HepG2 (cell line): ENCODE data around the gene TRDN. TPM values are rescaled to one million over a fixed set of nuclear protein-coding genes. Genes with fewer than 3 reads are reported as not detected.
A peak's percentile ranks its signal among the peaks of the same experiment; 100 is the strongest.
"Not testable (repeated sequence)": the region's sequence is repeated elsewhere in the genome, so short reads cannot be mapped to it uniquely, and the experiment has no call there.

ENCODE experiments used
- ATAC-seq: fragments of 200-7000 bp; cut with Tn5 transposase; 3 replicates; pipeline ENCODE4 v1.9.1; 2020; ENCODE audit warnings: mild to moderate bottlenecking, moderate library complexity
- BruUV-seq: library from RNA; stranded (reverse); fragments of 400-500 nt; replicated peaks from 2 replicates; lab custom pipeline; 2021; lab: Mats Ljungman, UMichigan
- CTCF ChIA-PET: fragments of 300-600 bp; formaldehyde crosslinking; extraction: SDS; loops from one replicate; lab custom pipeline; 2021; ENCODE audit warnings: low total read pairs, inconsistent platforms, low intra/inter-chr PET ratio; lab: Yijun Ruan, JAX
- POLR2A ChIA-PET: fragments of 350-600 bp; sonication (Branson Sonifier 250); formaldehyde crosslinking; loops from one replicate; lab custom pipeline; 2020; ENCODE audit warnings: antibody characterized with exemption, inconsistent platforms; lab: Yijun Ruan, JAX
- DNase-seq: peaks from one replicate; pipeline ENCODE4 v3.0.0-alpha.2; 2015; ENCODE audit warnings: low spot score
- FAIRE-seq: peaks from 3 replicates; lab custom pipeline; 2011; peaks lifted over from hg19 to GRCh38; lab: Jason Lieb, UNC
- H2AFZ ChIP-seq: one replicate; pipeline ENCODE4 v1.6.1; 2011; ENCODE audit warnings: low read length, inconsistent platforms
- H3K27ac ChIP-seq: fragments of 300-600 bp; 3 replicates; pipeline ENCODE4 v1.8.0; 2011; ENCODE audit warnings: mixed run types, mild to moderate bottlenecking, mixed read lengths, low read length, inconsistent platforms; ENCODE audit not compliant: insufficient read depth; ENCODE audit errors: extremely low read length
- H3K27me3 ChIP-seq, 2 experiments: fragments of 200-600 bp in 1 of 2; 2 replicates in 1 of 2; 3 replicates in 1 of 2; pipeline versions ENCODE4 v1.6.0 to v1.8.0; 2011; ENCODE audit warnings: low read length in 2 of 2, mild to moderate bottlenecking in 2 of 2, moderate library complexity in 2 of 2, inconsistent platforms in 1 of 2; ENCODE audit not compliant: insufficient read depth in 2 of 2, control insufficient read depth in 1 of 2
- H3K36me3 ChIP-seq, 2 experiments: fragments of 200-600 bp in 1 of 2; replicated peaks in 1 of 2; 2 replicates in 1 of 2; 3 replicates in 1 of 2; pipeline versions ENCODE4 v1.5.1 to v1.8.0; 2011; ENCODE audit warnings: low read length in 2 of 2, inconsistent platforms in 1 of 2; ENCODE audit not compliant: insufficient read depth in 2 of 2, control insufficient read depth in 1 of 2
- H3K4me1 ChIP-seq: 2 replicates; pipeline ENCODE4 v1.5.1; 2012; ENCODE audit warnings: low read length, inconsistent platforms; ENCODE audit not compliant: insufficient read depth
- H3K4me2 ChIP-seq: 2 replicates; pipeline ENCODE4 v1.6.0; 2011; ENCODE audit warnings: low read depth, low read length, inconsistent platforms
- H3K4me3 ChIP-seq, 3 experiments: fragments of 200-600 bp in 1 of 3; sonication (generic), shearing (Covaris generic) in 1 of 3; replicated peaks in 1 of 3; 2 replicates each; pipeline ENCODE4 v1.5.1; 2011 to 2016; ENCODE audit warnings: low read length in 3 of 3, inconsistent platforms in 2 of 3, low read depth in 2 of 3, mild to moderate bottlenecking in 2 of 3, control low read depth in 1 of 3, mixed read lengths in 1 of 3; ENCODE audit not compliant: insufficient read depth in 1 of 3
- H3K79me2 ChIP-seq: one replicate; pipeline ENCODE4 v1.6.1; 2011; ENCODE audit warnings: low read length, inconsistent platforms; ENCODE audit not compliant: insufficient read depth
- H3K9ac ChIP-seq: 2 replicates; pipeline ENCODE4 v1.6.0; 2011; ENCODE audit warnings: mild to moderate bottlenecking, low read depth, low read length, inconsistent platforms; ENCODE audit not compliant: insufficient read depth
- H3K9me3 ChIP-seq: 2 replicates; pipeline ENCODE4 v1.5.1; 2012; ENCODE audit warnings: mild to moderate bottlenecking, low read length
- H4K20me1 ChIP-seq: 2 replicates; pipeline ENCODE4 v1.6.0; 2011; ENCODE audit warnings: inconsistent platforms, mild to moderate bottlenecking, low read length, moderate library complexity; ENCODE audit not compliant: insufficient read depth
- HNF4A ChIP-seq: sonication (generic); formaldehyde crosslinking; IDR thresholded peaks from 2 replicates; pipeline ENCODE4 v1.4.0; 2020; ENCODE audit warnings: missing genetic modification reagents
- KDM5A ChIP-seq: fragments of 200-600 bp; sonication (generic); IDR thresholded peaks from 2 replicates; pipeline ENCODE4 v1.7.0; 2018; ENCODE audit warnings: antibody characterized with exemption, mild to moderate bottlenecking, low read length, borderline replicate concordance
- MNT ChIP-seq: fragments of 450-650 bp; IDR thresholded peaks from 2 replicates; pipeline ENCODE4 v1.6.1; 2016
- NRL ChIP-seq: sonication (generic); formaldehyde crosslinking; IDR thresholded peaks from 2 replicates; pipeline ENCODE4 v1.5.0; 2020; ENCODE audit warnings: missing genetic modification reagents, mild to moderate bottlenecking, moderate library complexity, borderline replicate concordance
- PHF20 ChIP-seq: sonication (generic); formaldehyde crosslinking; IDR thresholded peaks from 2 replicates; pipeline ENCODE4 v1.5.0; 2020; ENCODE audit warnings: mild to moderate bottlenecking, missing genetic modification reagents
- RORA ChIP-seq: sonication (generic); formaldehyde crosslinking; IDR thresholded peaks from 2 replicates; pipeline ENCODE4 v1.5.0; 2020; ENCODE audit warnings: mild to moderate bottlenecking, missing genetic modification reagents, moderate library complexity
- SOX6 ChIP-seq, 2 experiments: fragments of 450-650 bp in 1 of 2; sonication (generic) in 1 of 2; formaldehyde crosslinking in 1 of 2; IDR thresholded peaks; 2 replicates each; pipeline versions ENCODE4 v1.4.0 to v1.6.1; 2017 to 2020; ENCODE audit warnings: antibody characterized with exemption in 1 of 2, mild to moderate bottlenecking in 1 of 2, missing genetic modification reagents in 1 of 2
- STAT5B ChIP-seq: sonication (generic); formaldehyde crosslinking; IDR thresholded peaks from 2 replicates; pipeline ENCODE4 v1.4.0; 2020; ENCODE audit warnings: missing genetic modification reagents
- ZFYVE20 ChIP-seq: sonication (generic); formaldehyde crosslinking; IDR thresholded peaks from 2 replicates; pipeline ENCODE4 v1.8.0; 2023; ENCODE audit warnings: low read depth, mild to moderate bottlenecking, moderate library complexity, missing genetic modification reagents, borderline replicate concordance
- ZNF230 ChIP-seq: sonication (generic); formaldehyde crosslinking; IDR thresholded peaks from 2 replicates; pipeline ENCODE4 v1.4.0; 2020; ENCODE audit warnings: mild to moderate bottlenecking, missing genetic modification reagents
- ZNF251 ChIP-seq: sonication (generic); formaldehyde crosslinking; IDR thresholded peaks from 2 replicates; pipeline ENCODE4 v1.9.0; 2021; ENCODE audit warnings: mild to moderate bottlenecking, missing genetic modification reagents
- ZNF274 ChIP-seq: sonication (generic); formaldehyde crosslinking; IDR thresholded peaks from 2 replicates; pipeline ENCODE4 v1.5.1; 2020; ENCODE audit warnings: mild to moderate bottlenecking, missing genetic modification reagents
- ZNF335 ChIP-seq: sonication (generic); formaldehyde crosslinking; IDR thresholded peaks from 2 replicates; pipeline ENCODE4 v1.4.0; 2020; ENCODE audit warnings: missing genetic modification reagents
- ZNF577 ChIP-seq: sonication (generic); formaldehyde crosslinking; IDR thresholded peaks from 2 replicates; pipeline ENCODE4 v1.4.0; 2020; ENCODE audit warnings: mild to moderate bottlenecking, low read depth, missing genetic modification reagents, borderline replicate concordance
- ZNF780A ChIP-seq: sonication (generic); formaldehyde crosslinking; IDR thresholded peaks from 2 replicates; pipeline ENCODE4 v1.8.0; 2022; ENCODE audit warnings: mild to moderate bottlenecking, missing genetic modification reagents, moderate library complexity
- WGBS: methylation state at CpG from one replicate; pipeline ENCODE4 v1.1.6; 2017; ENCODE audit warnings: low lambda C conversion rate; 5-methylcytosine and 5-hydroxymethylcytosine counted together
- in situ Hi-C: cut with HindIII; loops from 2 replicates; pipeline ENCODE4 v1.10.0; 2017; ENCODE audit warnings: low pct_unique_long_range_greater_than_20kb; ENCODE audit not compliant: extremely low pct_ligation_motif_present
- intact Hi-C: fragments of 100-400 bp; cut with micrococcal nuclease; formaldehyde crosslinking; loops from one replicate; pipeline ENCODE4 v1.10.0; 2022; ENCODE audit not compliant: unreplicated experiment
- polyA plus RNA-seq, 8 experiments: library from polyadenylated mRNA; depleted of rRNA in 3 of 8; stranded (reverse) in 7 of 8; unstranded in 1 of 8; fragments of >200 nt; fragmentation: Illumina TruSeq in 4 of 8; extraction: Trizol in 4 of 8; gene quantifications; 2 replicates each; pipeline versions ENCODE4 v1.2.1 to v1.2.3, GENCODE V29; 2011 to 2016; ENCODE audit warnings: low read depth in 4 of 8, missing spikeins in 1 of 8, mixed read lengths in 1 of 8; ENCODE audit not compliant: insufficient read depth in 1 of 8
- total RNA-seq, 5 experiments: library from RNA; depleted of rRNA; stranded (reverse); fragments of >200 nt; fragmentation: Illumina TruSeq; extraction: Trizol; gene quantifications; 2 replicates each; pipeline ENCODE4 v1.2.3, GENCODE V29; 2016; ENCODE audit warnings: low read depth in 1 of 5
- TF ChIP-seq, protein P1 (sequence below): IDR thresholded peaks from 2 replicates; pipeline ENCODE4 v1.6.1; 2016; ENCODE audit warnings: missing compliant biosample characterization, missing genetic modification reagents, borderline replicate concordance

TRDN gene
- total and polyA plus RNA-seq, 2 of the 13 experiments (the other 11 are each of a cell fraction or from before 2014, with no cell fraction given): not detected

- CTCF ChIA-PET, H3K79me2 ChIP-seq, H3K4me2 ChIP-seq, H3K36me3 ChIP-seq, H3K4me1 ChIP-seq, intact Hi-C loops, FAIRE-seq, BruUV-seq, H2AFZ ChIP-seq, POLR2A ChIA-PET, in situ Hi-C loops, H4K20me1 ChIP-seq, H3K9ac ChIP-seq, DNase-seq, H3K27me3 ChIP-seq, H3K9me3 ChIP-seq, H3K4me3 ChIP-seq, ATAC-seq, H3K27ac ChIP-seq: not testable (repeated sequence)
- WGBS: 30% methylated on average over 12 of the region's 12 CpGs
- TF ChIP-seq MNT: peak; percentile 91
These were observed 79.3 kb downstream of the TRDN start for GRCh38 chr6:123557474-123557873.

DNA sequence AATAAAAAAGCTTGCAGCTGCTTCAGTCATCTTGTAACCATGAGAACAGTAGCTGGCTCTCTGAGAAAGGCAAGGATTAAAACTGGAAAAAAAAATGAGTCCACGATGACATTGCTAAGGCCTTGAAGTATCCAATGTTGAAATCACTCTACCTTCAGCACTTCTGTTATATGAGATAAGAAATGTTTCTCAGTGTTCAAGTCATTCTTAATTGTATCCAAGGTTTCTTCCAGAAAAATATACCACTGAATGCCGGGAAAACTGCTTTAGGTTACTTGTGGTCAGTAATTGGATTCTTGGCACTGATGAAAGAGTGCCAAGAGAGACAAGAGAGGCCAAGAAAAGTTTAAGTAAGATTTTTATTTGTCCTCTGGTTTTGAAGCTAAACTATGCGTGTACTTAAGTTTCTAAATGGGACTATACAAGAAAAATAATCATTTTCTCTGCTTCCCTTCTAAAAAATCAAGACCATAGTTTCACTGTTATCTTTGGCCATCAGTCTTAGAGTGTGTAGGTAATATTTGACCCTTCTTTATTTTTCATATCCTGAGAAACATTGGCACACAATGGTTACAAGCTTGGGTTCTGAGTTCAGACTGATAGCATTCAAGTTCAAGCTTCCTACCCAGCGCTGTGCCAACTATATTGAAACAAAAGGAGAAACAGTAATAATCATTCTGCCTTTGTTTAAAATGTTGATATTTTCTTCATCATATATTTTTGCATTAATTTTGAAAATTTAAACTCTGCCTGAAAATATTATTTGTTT lies 84.6 kb downstream of the TRDN start:
- Histone ChIP-seq H3K9ac (no peak overlapping the region), H3K36me3 (no peaks in the 10 kb centered on the region), H3K4me1 (no peaks in the 10 kb centered on the region), H3K27ac (no peak overlapping the region), H4K20me1 (no peaks in the 10 kb centered on the region), H3K27me3 (no peaks in the 10 kb centered on the region), H2AFZ (no peak overlapping the region), H3K79me2 (no peaks in the 10 kb centered on the region), H3K4me3 (no peak overlapping the region), H3K9me3 (no peaks in the 10 kb centered on the region), H3K4me2 (no peak overlapping the region)
- intact Hi-C loops (no loop called here), in situ Hi-C loops (no loop called here)
- WGBS: 0% methylated on average over 4 of the region's 4 CpGs
- BruUV-seq: no TSS peak
- POLR2A ChIA-PET: no interaction called here
- CTCF ChIA-PET: no interaction called here
- DNase-seq (no peak), ATAC-seq (no peak), FAIRE-seq (no peak)
- TF ChIP-seq ZNF274 (CRISPR knock-in tag) (no peak), PHF20 (CRISPR knock-in tag) (no peak), KDM5A (no peak), NRL (no peak), RORA (CRISPR knock-in tag) (no peak), ZFYVE20 (CRISPR knock-in tag) (no peak), ZNF577 (CRISPR knock-in tag) (no peak), STAT5B (CRISPR knock-in tag) (no peak), HNF4A (CRISPR knock-in tag) (no peak), ZNF230 (CRISPR knock-in tag) (no peak), ZNF251 (CRISPR knock-in tag) (no peak), ZNF335 (CRISPR knock-in tag) (no peak), SOX6 (IDR thresholded peaks at IDR 0.05) (no peak), SOX6 (CRISPR knock-in tag; IDR thresholded peaks at IDR 0.05) (no peak), ZNF780A (no peak)
- TF ChIP-seq, protein P1, sequence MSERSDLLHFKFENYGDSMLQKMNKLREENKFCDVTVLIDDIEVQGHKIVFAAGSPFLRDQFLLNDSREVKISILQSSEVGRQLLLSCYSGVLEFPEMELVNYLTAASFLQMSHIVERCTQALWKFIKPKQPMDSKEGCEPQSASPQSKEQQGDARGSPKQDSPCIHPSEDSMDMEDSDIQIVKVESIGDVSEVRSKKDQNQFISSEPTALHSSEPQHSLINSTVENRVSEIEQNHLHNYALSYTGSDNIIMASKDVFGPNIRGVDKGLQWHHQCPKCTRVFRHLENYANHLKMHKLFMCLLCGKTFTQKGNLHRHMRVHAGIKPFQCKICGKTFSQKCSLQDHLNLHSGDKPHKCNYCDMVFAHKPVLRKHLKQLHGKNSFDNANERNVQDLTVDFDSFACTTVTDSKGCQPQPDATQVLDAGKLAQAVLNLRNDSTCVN (CRISPR knock-in tag): no peak
